Measurements from ENCODE around the gene LRRC70.

DNA sequence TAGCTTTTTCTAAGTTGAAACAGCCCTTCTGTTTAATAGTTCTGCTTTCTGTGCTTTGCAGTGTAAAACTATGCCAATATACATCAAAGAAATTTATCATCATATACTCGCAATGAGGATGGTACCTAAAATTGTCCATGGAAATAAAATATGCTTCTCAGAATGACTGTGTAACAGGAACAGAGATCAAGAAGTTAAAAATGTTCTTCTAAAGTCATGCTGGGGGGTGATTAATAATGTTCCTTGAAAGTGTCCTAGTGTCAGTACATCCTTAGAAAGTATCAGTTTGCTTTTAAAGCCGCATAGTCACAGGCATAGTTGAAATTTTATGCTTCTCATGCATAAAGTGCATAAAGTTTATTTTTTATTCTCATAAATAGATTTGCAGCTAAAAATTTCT lies 4.0 kb upstream of the LRRC70 start:
- TF ChIP-seq POLR2A (IDR thresholded peaks at IDR 0.05): no peak
- TF ChIP-seq, protein P1, sequence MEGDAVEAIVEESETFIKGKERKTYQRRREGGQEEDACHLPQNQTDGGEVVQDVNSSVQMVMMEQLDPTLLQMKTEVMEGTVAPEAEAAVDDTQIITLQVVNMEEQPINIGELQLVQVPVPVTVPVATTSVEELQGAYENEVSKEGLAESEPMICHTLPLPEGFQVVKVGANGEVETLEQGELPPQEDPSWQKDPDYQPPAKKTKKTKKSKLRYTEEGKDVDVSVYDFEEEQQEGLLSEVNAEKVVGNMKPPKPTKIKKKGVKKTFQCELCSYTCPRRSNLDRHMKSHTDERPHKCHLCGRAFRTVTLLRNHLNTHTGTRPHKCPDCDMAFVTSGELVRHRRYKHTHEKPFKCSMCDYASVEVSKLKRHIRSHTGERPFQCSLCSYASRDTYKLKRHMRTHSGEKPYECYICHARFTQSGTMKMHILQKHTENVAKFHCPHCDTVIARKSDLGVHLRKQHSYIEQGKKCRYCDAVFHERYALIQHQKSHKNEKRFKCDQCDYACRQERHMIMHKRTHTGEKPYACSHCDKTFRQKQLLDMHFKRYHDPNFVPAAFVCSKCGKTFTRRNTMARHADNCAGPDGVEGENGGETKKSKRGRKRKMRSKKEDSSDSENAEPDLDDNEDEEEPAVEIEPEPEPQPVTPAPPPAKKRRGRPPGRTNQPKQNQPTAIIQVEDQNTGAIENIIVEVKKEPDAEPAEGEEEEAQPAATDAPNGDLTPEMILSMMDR (IDR thresholded peaks at IDR 0.05 in 4 of 5, conservative IDR thresholded peaks at IDR 0.05 in 1 of 5): no peak

Measured in gastrocnemius medialis (tissue), 4 donors.